Left lobe of liver (tissue), 2 donors: ENCODE measurements around the gene NOS1AP. TPM values are rescaled to one million over a fixed set of nuclear protein-coding genes. Genes with fewer than 3 reads are reported as not detected.

Experiments used
- ATAC-seq: fragments of 200-7000 bp; cut with Tn5 transposase; one replicate; pipeline ENCODE4 v1.9.1; 2020; ENCODE audit warnings: mild to moderate bottlenecking, moderate library complexity
- DNase-seq: peaks from one replicate; pipeline ENCODE4 v3.0.0-alpha.2; 2020; ENCODE audit warnings: low spot score
- total RNA-seq: library from RNA; stranded (reverse); gene quantifications from one replicate; pipeline ENCODE4 v1.2.1, GENCODE V29; 2021
- donor health status: DM: no; HTN: no; CAD: no; lungs with moderate emphysema.
- donor health status: DM: no; HTN: yes; CAD: no.

Gene NOS1AP
- total RNA-seq, 1 donor from 2014 or later = 17.4 TPM

DNA sequence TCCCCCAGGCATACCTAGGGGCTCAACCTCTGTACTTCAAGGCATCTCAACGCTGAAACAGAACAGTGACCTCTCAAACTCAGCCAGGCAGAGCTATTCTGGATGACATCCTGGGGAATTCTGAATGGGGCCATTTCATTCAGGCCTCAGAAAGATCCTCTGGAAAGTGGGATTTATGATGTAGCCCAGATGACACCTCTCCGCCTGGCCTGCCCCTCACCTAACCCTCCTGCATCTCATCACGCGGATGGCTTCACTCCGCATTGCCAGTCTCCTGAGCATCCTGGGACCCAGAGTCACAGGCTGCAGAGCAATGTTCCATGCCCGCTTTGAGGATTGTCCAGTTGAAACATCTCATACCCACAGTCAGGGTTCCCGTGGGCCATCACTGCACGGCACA, 306.0 kb downstream of the NOS1AP start:
- ATAC-seq = no peak
- peak; percentile 29 for DNase-seq

DNA sequence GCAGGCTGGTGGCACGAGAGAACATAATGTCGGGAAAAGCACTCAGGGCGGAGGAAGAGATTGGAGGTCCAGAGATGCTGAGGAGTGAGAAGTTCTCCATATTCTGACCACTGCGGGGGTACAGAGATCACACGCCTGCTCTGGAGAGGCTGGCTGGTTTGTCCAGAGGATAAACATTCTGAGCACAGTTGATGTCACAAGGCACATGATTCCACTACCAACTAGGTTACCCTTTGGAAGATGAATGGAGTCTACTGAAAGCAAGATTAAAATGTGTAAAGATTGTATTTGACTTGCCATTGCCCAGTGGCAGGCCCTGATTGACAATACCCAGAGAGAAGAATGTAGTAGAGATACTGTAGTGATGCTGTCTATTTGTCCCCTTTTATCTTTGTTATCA, 307.2 kb downstream of the NOS1AP start, which contains the start of gene SPATA46:
Gene SPATA46, minus strand, starts transcription at position 164 of the 400 bp plus-strand sequence. Its CDS starts 64 bp downstream, at position 100.
- ATAC-seq (no peak), DNase-seq (peak; percentile 34)

DNA sequence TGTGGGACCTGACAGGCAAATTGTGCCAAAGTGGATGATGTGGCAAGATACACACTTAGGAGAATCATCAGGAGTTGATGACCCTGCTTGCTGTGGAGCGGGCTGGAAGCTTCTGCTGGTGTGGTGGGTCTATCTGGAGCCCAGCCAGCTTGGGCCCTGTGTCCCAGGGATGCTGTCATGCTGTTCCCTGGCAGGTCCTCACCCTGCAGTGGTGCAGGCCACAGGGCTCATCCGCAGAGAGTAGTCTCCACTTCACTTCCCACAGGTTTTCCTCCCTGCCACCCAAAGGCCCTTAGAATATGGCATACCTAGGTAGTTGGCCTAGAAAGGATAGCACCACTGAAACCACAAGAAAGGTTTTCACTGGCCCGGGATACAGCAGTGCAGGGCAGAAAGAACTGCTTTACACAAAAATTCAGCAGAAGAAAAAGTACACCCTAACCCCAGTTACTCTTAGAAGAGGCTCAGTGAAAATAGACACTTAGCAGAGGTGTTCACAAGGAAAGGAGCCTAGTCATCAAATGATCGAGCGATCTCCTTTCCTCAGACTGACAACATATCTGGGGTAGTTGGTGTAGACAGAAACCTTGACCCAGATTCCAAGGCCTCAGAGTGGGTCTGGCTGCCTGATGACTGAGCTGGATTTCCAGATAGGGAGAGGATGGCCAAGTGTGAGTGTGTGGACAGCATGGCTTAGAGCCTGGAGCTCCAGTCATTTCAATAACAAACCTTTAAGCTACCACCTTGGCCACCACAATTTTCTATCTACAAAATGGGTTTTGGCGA, 310.8 kb downstream of the NOS1AP start:
- DNase-seq (peak; percentile 44), ATAC-seq (peak; percentile 24)

DNA sequence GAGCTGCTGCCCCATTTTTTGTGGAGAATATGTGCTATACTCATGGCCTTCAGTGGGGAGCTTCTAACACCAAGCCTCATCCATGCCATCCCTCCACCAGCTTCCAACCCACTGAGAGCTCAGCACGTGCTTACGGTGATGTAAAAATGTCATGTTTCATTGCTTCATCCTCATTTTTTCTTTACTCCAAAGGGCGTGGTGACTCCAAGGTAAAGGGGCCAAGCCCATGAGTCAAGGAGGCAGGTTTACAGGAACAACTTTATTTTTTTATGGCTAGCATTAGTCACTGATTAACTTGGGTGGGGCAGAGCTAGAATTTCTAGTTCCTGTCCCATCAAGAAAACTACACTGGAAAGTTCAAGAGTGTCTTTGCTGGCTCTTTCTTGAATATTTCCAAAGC, 311.9 kb downstream of the NOS1AP start, which contains the start of gene C1orf226:
Gene C1orf226, plus strand, starts transcription at position 346 of the 400 bp plus-strand sequence. CDS start 174 bp downstream, outside the sequence.
- ATAC-seq = peak; percentile 7
- DNase-seq = peak; percentile 39

DNA sequence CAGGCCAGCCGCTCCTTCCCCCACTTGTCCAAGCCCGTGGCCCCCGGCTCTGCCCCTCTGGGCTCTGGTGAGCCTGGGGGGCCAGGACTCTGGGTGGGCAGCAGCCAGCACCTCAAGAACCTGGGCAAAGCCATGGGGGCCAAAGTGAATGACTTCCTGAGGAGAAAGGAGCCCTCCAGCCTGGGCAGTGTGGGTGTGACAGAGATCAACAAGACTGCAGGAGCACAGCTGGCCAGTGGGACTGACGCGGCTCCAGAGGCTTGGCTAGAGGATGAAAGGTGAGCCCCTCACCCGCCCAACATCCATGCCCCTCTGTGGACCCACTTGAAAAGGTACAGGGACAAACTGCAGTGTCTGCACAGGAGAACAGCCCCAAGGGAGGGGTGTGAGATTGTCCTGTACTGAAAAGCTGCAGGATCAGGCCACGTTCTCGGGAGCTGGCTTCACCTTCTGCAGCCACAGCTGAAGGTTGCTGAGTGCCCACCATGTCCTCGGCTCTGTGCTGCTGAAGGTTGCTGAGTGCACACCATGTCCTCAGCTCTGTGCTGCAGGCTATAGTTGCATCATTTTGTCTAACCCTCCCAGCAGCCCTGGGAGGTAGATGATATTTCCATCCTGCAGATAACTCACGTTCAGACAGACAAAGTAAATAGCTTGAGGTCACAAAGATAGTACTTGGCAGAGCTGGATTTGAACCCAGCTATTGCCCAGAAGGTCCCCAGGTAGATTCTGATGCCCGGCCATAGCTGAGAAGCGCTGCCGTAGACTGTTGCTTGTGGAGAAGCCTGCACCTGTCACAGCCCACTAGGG, 312.7 kb downstream of the NOS1AP start:
- DNase-seq = peak; percentile 40

DNA sequence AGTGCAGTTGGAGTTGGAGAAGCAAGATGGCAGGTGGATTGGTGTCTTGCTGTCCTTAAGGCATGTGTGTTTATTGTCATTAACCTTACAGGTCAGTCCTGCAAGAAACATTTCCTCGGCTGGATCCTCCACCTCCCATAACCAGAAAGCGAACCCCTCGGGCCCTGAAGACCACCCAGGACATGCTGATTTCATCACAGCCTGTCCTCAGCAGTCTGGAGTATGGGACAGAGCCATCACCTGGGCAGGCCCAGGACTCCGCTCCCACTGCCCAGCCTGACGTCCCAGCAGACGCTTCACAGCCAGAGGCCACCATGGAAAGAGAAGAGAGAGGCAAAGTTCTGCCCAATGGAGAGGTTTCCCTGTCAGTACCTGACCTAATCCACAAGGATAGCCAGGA, 313.6 kb downstream of the NOS1AP start:
- DNase-seq (no peak), ATAC-seq (no peak)

More for the DNA sequence above, 312.7 kb downstream of the NOS1AP start:
- ATAC-seq = peak; percentile 2

DNA sequence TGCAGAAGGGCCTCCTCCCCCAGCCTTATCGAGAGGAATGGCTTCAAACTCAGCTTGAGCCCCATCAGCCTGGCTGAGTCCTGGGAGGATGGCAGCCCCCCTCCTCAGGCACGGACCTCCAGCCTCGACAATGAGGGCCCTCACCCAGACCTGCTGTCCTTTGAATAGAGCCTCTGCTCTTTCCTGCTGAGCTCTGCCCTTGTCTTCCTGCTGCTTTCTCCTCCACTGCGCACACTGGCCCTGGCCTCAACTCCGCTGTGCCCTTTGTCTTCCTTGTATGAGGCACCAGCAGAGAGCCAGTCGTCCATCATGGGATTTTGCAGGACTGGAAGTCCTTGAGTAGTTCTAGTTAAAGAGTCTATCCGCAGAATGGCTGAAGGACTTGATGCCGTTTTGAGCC, 314.0 kb downstream of the NOS1AP start:
- DNase-seq = no peak
- ATAC-seq = no peak

DNA sequence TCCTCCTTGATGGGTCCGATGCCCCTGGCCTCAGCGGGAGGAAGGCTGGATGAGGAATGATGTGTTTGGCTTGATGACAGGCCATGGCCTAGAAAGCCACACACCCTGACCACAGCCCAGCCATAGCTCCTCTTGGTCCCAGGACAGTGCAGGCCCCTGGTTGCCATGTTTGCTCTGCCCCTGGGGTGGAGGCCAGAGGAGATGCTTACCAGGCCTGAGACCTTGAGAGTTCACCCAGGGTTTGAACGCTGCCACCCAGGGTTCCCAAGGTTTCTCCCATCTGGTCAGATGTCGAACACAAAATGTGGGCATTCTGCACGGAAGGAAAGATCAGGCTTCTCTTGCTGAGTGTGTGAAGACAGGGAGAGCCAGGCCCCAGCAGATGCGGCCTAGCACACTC, 314.6 kb downstream of the NOS1AP start:
- ATAC-seq = no peak

DNA sequence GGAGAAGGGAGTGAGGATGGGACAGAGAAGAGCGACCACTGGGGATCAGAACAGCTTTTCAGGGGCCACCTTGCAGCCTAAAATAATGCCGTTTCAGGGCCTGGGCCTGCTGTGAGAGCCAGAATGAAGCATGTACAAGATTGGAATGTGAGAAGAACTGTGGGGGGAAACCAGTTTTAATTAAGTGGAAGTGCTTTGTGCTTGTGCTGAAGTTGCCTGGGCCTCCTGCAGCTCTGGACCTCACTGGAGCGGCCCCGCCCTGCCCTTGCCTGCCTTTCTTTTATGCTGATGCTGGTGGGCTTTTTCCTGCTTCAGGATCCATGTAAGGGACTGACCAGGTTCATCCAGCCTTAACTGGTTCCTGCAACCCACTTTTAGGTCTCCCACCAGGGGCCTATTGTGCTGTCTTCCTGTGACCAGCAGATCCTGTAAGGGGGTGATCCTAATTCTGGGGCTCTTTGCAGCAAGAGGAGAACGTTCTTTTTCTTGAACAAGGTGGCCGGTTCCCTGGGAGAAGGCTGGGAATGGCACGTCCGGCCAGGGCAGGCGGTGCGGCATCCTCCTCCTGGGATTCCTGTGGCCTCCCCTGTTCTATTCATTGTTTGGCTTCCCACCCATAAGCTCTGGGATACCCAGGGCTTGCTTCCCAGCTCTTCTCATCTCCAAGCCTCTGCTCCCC, 315.2 kb downstream of the NOS1AP start:
- DNase-seq = no peak
- no peak for ATAC-seq

More for the DNA sequence above, 314.6 kb downstream of the NOS1AP start:
- DNase-seq = no peak

DNA sequence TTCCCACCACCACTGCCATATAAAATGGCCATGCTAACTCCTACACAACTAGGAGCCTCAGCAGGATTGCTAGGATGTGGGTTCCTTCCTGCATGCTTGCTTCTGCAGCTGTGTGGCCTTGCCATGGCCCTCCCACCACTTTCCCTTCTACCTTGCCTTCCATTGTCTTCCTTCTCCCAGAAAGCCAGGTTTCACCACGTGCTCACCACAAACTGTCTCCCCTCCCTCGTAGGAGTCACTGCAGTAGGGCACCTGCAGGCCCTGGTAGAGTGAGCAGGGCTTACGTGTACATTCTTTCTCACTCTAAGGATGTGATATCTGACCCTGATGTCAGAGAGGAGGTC, 315.8 kb downstream of the NOS1AP start:
- ATAC-seq = no peak
- DNase-seq = no peak

DNA sequence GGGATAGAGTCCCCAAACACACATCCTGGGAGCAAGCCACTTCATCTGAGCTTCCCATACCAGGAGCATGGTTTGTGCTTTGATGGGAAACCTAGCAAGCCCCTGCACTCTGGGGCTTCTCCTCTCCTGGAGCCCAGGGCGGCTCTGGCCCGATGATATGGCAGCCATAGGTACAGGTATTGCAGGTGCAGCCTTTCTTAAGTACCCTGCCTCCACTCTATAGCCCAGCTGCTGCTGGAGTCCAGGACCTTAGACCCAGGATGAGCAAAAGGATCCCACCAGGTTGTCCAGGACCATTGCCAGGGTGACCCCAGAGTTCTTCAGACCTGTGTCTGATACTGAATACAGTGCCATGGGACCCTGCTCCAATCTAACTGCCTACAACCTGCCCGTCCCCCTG, 316.2 kb downstream of the NOS1AP start:
- DNase-seq = no peak

DNA sequence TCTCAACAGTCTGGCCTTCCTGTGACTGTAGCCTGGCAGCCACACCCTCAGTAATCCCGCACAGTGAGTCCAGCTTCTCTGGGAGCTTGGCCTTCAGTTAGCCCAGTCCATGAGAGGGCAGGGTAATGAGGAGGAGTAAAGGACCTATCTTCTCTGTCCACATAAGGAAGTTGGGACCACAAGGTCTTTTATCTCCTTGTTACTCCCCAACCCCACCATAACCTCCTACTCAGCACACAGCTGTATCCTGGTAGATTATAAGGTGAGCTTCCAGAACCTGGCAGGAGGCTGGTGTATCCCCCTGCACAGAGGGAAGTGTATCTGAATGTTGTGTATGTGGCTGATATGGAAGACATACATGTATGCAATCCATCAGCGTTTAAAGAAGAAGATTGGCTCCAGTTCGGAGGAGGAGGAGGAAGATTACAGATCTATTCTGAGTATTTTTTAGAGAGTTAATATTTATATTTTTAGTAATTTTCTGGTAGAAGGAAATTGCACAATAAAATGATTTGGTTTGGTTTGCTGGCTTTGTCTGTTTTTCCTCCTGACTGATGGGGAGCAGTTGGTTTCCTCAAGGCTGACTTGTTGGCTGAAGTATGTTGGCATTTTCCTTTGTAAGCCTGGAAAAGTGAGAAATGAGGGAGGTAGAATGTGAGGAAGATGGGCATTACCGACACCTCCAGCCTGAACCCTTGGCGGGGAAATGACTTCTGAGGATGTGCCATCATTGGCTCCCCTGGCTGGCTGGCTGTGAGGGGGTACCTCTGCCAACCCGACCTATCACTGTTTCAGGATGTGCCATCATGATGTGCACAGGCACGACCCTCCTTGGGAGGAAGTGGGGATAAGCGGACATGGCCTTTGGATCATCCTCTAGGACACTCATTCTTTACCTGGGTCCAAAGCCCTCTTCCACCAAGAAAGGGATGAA, 317.1 kb downstream of the NOS1AP start:
- no peak for DNase-seq
- no peak for ATAC-seq

More for the DNA sequence above, 316.2 kb downstream of the NOS1AP start:
- no peak for ATAC-seq

DNA sequence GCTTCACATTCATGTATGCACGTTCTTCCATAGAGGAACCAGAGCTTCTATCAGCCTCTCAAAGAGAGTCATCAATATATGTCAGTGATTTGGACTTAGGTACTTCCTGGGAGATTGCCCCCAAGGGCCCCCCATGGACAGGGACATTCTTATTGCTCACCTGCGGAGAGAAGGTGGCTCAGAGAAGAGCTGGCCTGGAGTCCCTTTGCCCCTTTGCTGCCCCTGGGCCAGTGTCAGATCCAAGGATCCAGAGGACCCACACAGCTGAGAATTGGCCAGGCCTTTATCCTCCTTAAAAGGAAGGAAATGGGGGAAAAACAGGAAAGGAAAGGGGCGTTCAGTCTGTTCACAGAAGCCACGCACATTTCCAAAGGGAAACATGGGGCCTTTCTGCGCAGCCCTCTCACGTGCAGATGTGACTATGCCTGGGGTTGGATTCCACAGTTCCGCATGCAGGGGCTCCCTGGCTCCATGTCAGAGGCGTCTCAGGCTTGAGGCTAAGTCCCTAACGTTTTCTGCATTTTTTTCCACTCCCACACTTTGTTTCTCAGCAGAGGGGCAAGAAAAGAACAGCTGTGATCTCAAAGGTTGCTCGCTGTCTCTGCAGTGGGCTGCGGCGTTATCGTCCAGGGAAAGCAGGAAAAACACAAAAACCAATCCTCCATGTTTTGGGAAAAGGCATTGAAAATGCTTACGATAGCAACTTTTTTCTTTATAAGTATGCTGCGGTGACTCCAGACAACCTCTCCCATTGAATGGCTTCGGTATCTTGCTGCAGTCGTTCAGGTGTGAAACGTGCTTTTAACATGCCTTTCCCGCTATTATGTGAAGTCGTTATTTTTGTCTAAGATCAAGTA, 318.0 kb downstream of the NOS1AP start:
- DNase-seq = no peak

DNA sequence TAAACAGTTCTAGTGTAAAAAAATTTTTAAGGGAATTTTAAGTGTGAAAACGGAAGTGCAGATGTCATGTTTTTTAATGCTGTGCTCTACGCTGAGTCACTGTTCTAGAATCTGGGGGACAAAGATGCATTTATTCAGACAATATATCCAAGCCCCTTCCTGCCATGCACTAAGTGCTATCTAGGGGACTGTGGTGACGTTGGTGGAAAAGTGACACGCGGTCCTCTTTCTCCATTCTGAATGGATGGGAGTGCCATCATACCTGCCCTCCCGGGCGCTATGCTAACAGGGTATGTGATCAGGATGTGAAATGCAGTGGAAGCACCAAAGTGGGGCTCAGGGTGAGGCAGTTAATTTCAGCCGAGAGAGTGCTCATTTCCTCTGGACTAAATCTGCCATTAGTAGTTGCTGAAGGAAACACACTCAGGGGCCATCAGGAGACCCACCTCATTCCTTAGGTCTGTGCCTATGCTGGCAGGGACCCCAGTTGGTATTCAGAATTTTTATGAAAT, 318.6 kb downstream of the NOS1AP start:
- no peak for DNase-seq
- peak; percentile 7 for ATAC-seq

More for the DNA sequence above, 318.0 kb downstream of the NOS1AP start:
- ATAC-seq = no peak

DNA sequence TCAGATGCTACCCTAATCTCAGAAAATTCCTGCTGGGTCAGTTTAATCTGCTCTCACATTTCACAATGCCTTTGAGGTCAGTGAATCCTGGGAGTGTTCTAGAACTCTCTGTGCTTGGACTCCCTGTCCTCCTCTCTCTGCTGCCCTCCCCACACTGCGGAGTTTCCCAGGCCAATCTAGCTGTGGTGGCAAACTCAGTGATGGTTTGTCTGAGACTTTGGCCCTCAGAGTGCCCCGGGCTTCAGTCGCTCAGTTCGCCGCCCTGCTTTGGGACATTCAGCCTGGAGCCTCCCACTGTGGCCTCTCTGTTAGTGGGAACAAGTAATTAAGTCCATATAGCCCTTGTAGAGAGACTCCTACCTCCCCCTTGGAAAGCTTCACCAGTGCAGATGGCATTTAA, 319.1 kb downstream of the NOS1AP start:
- DNase-seq = peak; percentile 89
- peak; percentile 84 for ATAC-seq

DNA sequence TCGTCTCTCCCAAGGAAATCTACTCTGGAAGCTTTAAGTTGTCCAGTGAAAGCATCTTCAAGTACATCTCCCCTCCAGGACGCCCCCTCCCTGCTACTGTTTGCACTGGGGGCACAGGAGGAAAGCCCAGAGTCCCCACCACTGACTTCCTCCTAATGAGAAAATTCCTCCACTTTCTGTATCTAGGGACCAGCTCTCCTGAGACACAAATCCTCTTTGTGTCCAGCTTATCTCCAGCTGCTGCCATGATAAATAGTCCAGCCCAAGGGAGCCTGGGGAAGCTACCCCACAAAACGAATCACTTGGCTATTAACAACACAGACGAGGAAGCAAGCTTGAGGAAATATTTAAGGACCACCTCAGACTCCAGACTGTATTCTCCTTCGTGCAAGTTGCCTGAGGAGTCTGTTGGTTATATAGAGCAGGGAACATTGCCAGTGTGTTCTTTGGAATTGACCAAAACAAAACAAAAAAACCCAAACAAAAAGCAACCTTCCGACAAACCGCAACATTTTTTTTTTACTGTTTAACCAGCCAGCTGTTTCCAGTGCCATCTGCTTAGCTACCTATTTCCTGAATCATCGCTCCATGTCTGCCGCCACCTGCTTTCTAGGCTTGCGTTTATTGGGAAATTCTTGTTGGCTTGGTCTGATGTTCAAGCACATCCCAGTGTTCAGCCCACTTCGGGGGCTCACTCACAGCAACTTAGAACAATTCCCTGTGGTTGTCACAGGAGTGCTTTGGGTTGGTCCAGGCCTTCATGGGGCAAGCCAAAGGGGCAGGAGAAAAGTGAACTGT, 319.7 kb downstream of the NOS1AP start:
- no peak for DNase-seq
- peak; percentile 11 for ATAC-seq

DNA sequence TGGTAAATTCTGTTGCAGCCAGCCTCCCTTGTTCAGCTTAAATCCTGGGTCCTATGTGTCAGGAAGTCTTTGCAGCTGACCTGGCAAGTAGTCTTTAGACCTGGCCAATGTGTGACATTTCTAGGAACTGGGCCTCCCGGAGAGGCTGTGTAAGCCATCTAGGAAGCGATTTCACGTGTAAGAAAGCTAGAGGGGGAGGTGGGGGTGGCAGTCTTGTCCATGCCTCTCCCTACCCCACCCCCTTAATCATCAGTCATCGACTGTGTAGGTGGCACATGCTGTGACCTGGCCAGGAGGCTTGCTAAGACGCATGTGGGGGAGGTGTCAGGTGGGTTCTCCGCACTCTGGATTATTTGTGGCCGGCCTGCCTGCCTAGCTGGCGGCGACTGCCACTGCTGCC, 320.5 kb downstream of the NOS1AP start:
- peak; percentile 8 for ATAC-seq
- DNase-seq = no peak
